HepG2 (cell line): ENCODE measurements around the gene SAE1. TPM values are rescaled to one million over a fixed set of nuclear protein-coding genes. Genes with fewer than 3 reads are reported as not detected.

Source experiments
- ATF7-NPFF ChIP-seq: sonication (generic); formaldehyde crosslinking; IDR thresholded peaks from 2 replicates; pipeline ENCODE4 v1.8.1; 2023; ENCODE audit warnings: mild to moderate bottlenecking, low read depth, missing genetic modification reagents, moderate library complexity
- BHLHE40 ChIP-seq: IDR thresholded peaks from 2 replicates; pipeline ENCODE4 v1.6.1; 2011; ENCODE audit warnings: low read length, improper control_type of control experiment
- CEBPZ ChIP-seq: IDR thresholded peaks from 2 replicates; pipeline ENCODE4 v1.6.1; 2012; ENCODE audit warnings: low read length, improper control_type of control experiment
- GATA4 ChIP-seq: sonication (generic); IDR thresholded peaks from 2 replicates; pipeline ENCODE4 v1.6.1; 2016; ENCODE audit warnings: antibody characterized with exemption, low read depth, borderline replicate concordance
- HINFP ChIP-seq: sonication (generic); formaldehyde crosslinking; IDR thresholded peaks from 2 replicates; pipeline ENCODE4 v1.4.0; 2020; ENCODE audit warnings: low read depth, mild to moderate bottlenecking, missing genetic modification reagents
- MBNL3 ChIP-seq: fragments of 250-450 bp; sonication (Bioruptor Pico); conservative IDR thresholded peaks from 2 replicates; pipeline ENCODE4 v1.8.0; 2022; ENCODE audit warnings: mild to moderate bottlenecking, inconsistent platforms
- NFKB2 ChIP-seq: sonication (generic); formaldehyde crosslinking; IDR thresholded peaks from 2 replicates; pipeline ENCODE4 v1.4.0; 2020; ENCODE audit warnings: missing genetic modification reagents, borderline replicate concordance
- NONO ChIP-seq, 2 experiments: fragments of 450-650 bp in 1 of 2; sonication (generic) in 1 of 2; formaldehyde crosslinking in 1 of 2; IDR thresholded peaks in 1 of 2; conservative IDR thresholded peaks in 1 of 2; 2 replicates each; pipeline versions ENCODE4 v1.6.1 to v1.8.0; 2017 to 2022; ENCODE audit warnings: mild to moderate bottlenecking in 1 of 2, missing genetic modification reagents in 1 of 2, moderate library complexity in 1 of 2
- PAWR ChIP-seq: sonication (generic); formaldehyde crosslinking; IDR thresholded peaks from 2 replicates; pipeline ENCODE4 v1.4.0; 2020; ENCODE audit warnings: missing genetic modification reagents, mild to moderate bottlenecking, borderline replicate concordance
- POLR2AphosphoS2 ChIP-seq: IDR thresholded peaks from 2 replicates; pipeline ENCODE4 v1.6.1; 2011; ENCODE audit warnings: low read depth, low read length, improper control_type of control experiment
- PRPF4 ChIP-seq: fragments of 200-400 bp; formaldehyde crosslinking; IDR thresholded peaks from 2 replicates; pipeline ENCODE4 v1.6.1; 2016; ENCODE audit warnings: low read length, low read depth; ENCODE audit not compliant: poor library complexity, severe bottlenecking
- SOX13 ChIP-seq, 3 experiments: fragments of 450-650 bp in 1 of 3; sonication (generic) in 1 of 3; formaldehyde crosslinking in 1 of 3; IDR thresholded peaks in 2 of 3; conservative IDR thresholded peaks in 1 of 3; 2 replicates each; pipeline versions ENCODE4 v1.5.0 to v1.6.1; 2016 to 2020; ENCODE audit warnings: antibody characterized with exemption in 1 of 3, mild to moderate bottlenecking in 1 of 3, missing compliant biosample characterization in 1 of 3, missing genetic modification reagents in 1 of 3, moderate library complexity in 1 of 3
- SOX5 ChIP-seq: IDR thresholded peaks from 2 replicates; pipeline ENCODE4 v1.6.1; 2016; ENCODE audit warnings: borderline replicate concordance
- ZBTB43 ChIP-seq: sonication (generic); formaldehyde crosslinking; conservative IDR thresholded peaks from 2 replicates; pipeline ENCODE4 v1.4.0; 2020; ENCODE audit warnings: missing genetic modification reagents
- ZMYM4 ChIP-seq: sonication (generic); formaldehyde crosslinking; IDR thresholded peaks from 2 replicates; pipeline ENCODE4 v1.8.1; 2023; ENCODE audit warnings: mild to moderate bottlenecking, missing genetic modification reagents
- ZNF350 ChIP-seq: sonication (generic); formaldehyde crosslinking; IDR thresholded peaks from 2 replicates; pipeline ENCODE4 v1.4.0; 2020; ENCODE audit warnings: mild to moderate bottlenecking, low read depth, missing genetic modification reagents, borderline replicate concordance
- ZNF446 ChIP-seq: sonication (generic); formaldehyde crosslinking; IDR thresholded peaks from 2 replicates; pipeline ENCODE4 v1.5.0; 2020; ENCODE audit warnings: mild to moderate bottlenecking, missing genetic modification reagents
- ZNF468 ChIP-seq: sonication (generic); formaldehyde crosslinking; IDR thresholded peaks from 2 replicates; pipeline ENCODE4 v1.8.0; 2022; ENCODE audit warnings: mild to moderate bottlenecking, moderate library complexity, missing genetic modification reagents
- ZNF550 ChIP-seq: sonication (generic); formaldehyde crosslinking; IDR thresholded peaks from 2 replicates; pipeline ENCODE4 v1.4.0; 2020; ENCODE audit warnings: mild to moderate bottlenecking, missing genetic modification reagents, borderline replicate concordance
- ZNF703 ChIP-seq: sonication (generic); formaldehyde crosslinking; IDR thresholded peaks from 2 replicates; pipeline ENCODE4 v1.5.1; 2020; ENCODE audit warnings: missing genetic modification reagents, mild to moderate bottlenecking, moderate library complexity, borderline replicate concordance
- ZNF782 ChIP-seq: sonication (generic); formaldehyde crosslinking; IDR thresholded peaks from 2 replicates; pipeline ENCODE4 v1.4.0; 2020; ENCODE audit warnings: missing genetic modification reagents, mild to moderate bottlenecking, borderline replicate concordance
- ZSCAN12 ChIP-seq: sonication (generic); formaldehyde crosslinking; IDR thresholded peaks from 2 replicates; pipeline ENCODE4 v1.9.0; 2021; ENCODE audit warnings: mild to moderate bottlenecking, missing genetic modification reagents
- polyA plus RNA-seq, 8 experiments: library from polyadenylated mRNA; depleted of rRNA in 3 of 8; stranded (reverse) in 7 of 8; unstranded in 1 of 8; fragments of >200 nt; fragmentation: Illumina TruSeq in 4 of 8; extraction: Trizol in 4 of 8; gene quantifications; 2 replicates each; pipeline versions ENCODE4 v1.2.1 to v1.2.3, GENCODE V29; 2011 to 2016; ENCODE audit warnings: low read depth in 4 of 8, missing spikeins in 1 of 8, mixed read lengths in 1 of 8; ENCODE audit not compliant: insufficient read depth in 1 of 8
- total RNA-seq, 5 experiments: library from RNA; depleted of rRNA; stranded (reverse); fragments of >200 nt; fragmentation: Illumina TruSeq; extraction: Trizol; gene quantifications; 2 replicates each; pipeline ENCODE4 v1.2.3, GENCODE V29; 2016; ENCODE audit warnings: low read depth in 1 of 5

The SAE1 gene
- total and polyA plus RNA-seq, 2 of the 13 experiments (the other 11 are each of a cell fraction or from before 2014, with no cell fraction given), result 87.6 to 197 TPM

- TF ChIP-seq ZNF550 (CRISPR knock-in tag), result no peak
- peak; percentile 17; the same call in 1 of the 2 replicates for TF ChIP-seq ZNF782 (CRISPR knock-in tag)
- TF ChIP-seq PRPF4, result no peak
- TF ChIP-seq ZNF703, result 0 out of 2 replicates have a peak, but pooled peaks have one; percentile 56
- TF ChIP-seq POLR2AphosphoS2, result peak; percentile 89
- TF ChIP-seq PAWR (CRISPR knock-in tag), result no peak
- no peak for TF ChIP-seq ZNF468 (CRISPR knock-in tag)
- TF ChIP-seq SOX13 (IDR thresholded peaks at IDR 0.05), result no peak; the same call in 1 of the 2 replicates
- TF ChIP-seq SOX13 (CRISPR knock-in tag; conservative IDR thresholded peaks at IDR 0.05 in 1 of 2, IDR thresholded peaks at IDR 0.05 in 1 of 2), result 0 out of 4 replicates have a peak, but pooled peaks of 1 of the 2 experiments have one; percentile 6
- TF ChIP-seq BHLHE40, result peak; percentile 51; the same call in 1 of the 2 replicates
- no peak for TF ChIP-seq ZNF350 (CRISPR knock-in tag)
- TF ChIP-seq ZMYM4 (CRISPR knock-in tag), result peak; percentile 85
- no peak for TF ChIP-seq HINFP (CRISPR knock-in tag)
- peak; percentile 23; the same call in 1 of the 2 replicates for TF ChIP-seq SOX5 (CRISPR knock-in tag)
- no peak; the same call in 1 of the 2 replicates for TF ChIP-seq ZBTB43 (CRISPR knock-in tag)
- TF ChIP-seq ZNF446 (CRISPR knock-in tag), result peak; percentile 77; the same call in 1 of the 2 replicates
- TF ChIP-seq ZSCAN12 (CRISPR knock-in tag), result peak; percentile 68; the same call in 1 of the 2 replicates
- TF ChIP-seq CEBPZ, result no peak
- peak; percentile 63; the same call in 1 of the 2 replicates for TF ChIP-seq ATF7-NPFF (CRISPR knock-in tag)
- TF ChIP-seq NFKB2, result peak; percentile 58; the same call in 1 of the 2 replicates
- TF ChIP-seq MBNL3, result no peak
- peak; percentile 92; the same call in 1 of the 2 replicates for TF ChIP-seq GATA4
- TF ChIP-seq NONO (IDR thresholded peaks at IDR 0.05), result no peak
- 0 out of 2 replicates have a peak, but pooled peaks have one; percentile 61 for TF ChIP-seq NONO (CRISPR knock-in tag; conservative IDR thresholded peaks at IDR 0.05)
Observed at GRCh38 chr19:47225746-47226425, 95.3 kb downstream of the SAE1 start (continued).
